PFSK-1 (cell line): ENCODE measurements around the gene WBP1.

Experiments
- FOXP2 ChIP-seq: optimal IDR thresholded peaks from 2 replicates; pipeline ENCODE3; 2011; ENCODE audit warnings: borderline replicate concordance, control low read depth, inconsistent platforms; ENCODE audit not compliant: insufficient read depth; ENCODE audit errors: extremely low read length, extremely low read depth
- POLR2AphosphoS5 ChIP-seq: IDR thresholded peaks from 2 replicates; pipeline ENCODE4 v1.6.1; 2012; ENCODE audit warnings: low read depth, mild to moderate bottlenecking, control low read depth, low read length, moderate library complexity
- SIN3A ChIP-seq: IDR thresholded peaks from 2 replicates; pipeline ENCODE4 v1.6.1; 2012; ENCODE audit warnings: mild to moderate bottlenecking, low read length, moderate library complexity, borderline replicate concordance; ENCODE audit not compliant: insufficient read depth
- TAF1 ChIP-seq: IDR thresholded peaks from 2 replicates; pipeline ENCODE4 v1.6.1; 2012; ENCODE audit warnings: low read length, control low read depth, borderline replicate concordance; ENCODE audit not compliant: insufficient read depth
- TF ChIP-seq, protein P1 (sequence below), 2 experiments: IDR thresholded peaks; 2 replicates each; pipeline versions ENCODE4 v1.6.1 to v1.8.0; 2011 to 2012; ENCODE audit warnings: low read depth in 2 of 2, low read length in 2 of 2, control low read depth in 1 of 2, inconsistent platforms in 1 of 2, mild to moderate bottlenecking in 1 of 2, moderate library complexity in 1 of 2; ENCODE audit not compliant: insufficient read depth in 1 of 2

WBP1 gene

DNA sequence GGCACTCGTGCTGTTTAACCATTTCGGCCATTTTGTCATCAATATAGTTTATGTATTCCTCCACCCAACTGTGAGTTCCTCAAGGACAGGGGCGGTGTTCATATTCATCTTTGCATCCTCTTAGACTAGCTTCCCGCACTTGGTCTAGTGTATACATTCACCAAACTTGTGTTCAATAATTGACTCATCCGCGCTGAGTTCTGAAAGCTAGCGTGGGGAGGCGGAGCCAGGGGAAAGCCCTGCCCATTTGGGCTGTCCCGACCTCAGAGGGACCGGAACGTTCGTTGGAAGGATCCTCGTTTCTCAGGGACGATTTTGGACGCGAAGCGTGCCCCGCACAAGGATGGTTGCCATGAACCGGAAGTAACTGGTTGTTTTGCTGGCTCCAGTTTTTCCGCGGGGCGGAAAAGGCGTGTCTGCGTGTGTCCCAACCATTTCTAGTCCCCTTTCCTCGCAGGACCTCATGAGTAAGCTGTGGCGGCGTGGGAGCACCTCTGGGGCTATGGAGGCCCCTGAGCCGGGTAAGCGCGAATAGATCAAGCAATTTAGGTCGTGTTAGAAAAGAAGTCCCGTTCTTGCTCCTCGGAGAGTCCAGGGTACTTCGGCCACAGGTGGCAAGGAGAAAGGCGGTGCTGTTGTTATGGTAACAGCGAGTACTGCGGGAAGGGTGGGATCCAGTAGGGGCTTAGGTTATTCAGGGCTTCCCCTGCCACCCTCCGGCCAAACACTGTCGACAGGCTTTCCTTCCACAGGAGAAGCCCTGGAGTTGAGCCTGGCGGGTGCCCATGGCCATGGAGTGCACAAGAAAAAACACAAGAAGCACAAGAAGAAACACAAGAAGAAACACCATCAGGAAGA, 3.4 kb upstream of the WBP1 start, which contains the start of gene INO80B:
INO80B (plus strand) TSS at position 434 of the 858 bp plus-strand sequence; CDS start at position 464, 30 bp downstream.
- TF ChIP-seq POLR2AphosphoS5 (peak; percentile 82; the same call in 1 of the 2 replicates), FOXP2 (peak; percentile 77), TAF1 (peak; percentile 69; the same call in 1 of the 2 replicates), SIN3A (peak; percentile 96)
- TF ChIP-seq, protein P1, sequence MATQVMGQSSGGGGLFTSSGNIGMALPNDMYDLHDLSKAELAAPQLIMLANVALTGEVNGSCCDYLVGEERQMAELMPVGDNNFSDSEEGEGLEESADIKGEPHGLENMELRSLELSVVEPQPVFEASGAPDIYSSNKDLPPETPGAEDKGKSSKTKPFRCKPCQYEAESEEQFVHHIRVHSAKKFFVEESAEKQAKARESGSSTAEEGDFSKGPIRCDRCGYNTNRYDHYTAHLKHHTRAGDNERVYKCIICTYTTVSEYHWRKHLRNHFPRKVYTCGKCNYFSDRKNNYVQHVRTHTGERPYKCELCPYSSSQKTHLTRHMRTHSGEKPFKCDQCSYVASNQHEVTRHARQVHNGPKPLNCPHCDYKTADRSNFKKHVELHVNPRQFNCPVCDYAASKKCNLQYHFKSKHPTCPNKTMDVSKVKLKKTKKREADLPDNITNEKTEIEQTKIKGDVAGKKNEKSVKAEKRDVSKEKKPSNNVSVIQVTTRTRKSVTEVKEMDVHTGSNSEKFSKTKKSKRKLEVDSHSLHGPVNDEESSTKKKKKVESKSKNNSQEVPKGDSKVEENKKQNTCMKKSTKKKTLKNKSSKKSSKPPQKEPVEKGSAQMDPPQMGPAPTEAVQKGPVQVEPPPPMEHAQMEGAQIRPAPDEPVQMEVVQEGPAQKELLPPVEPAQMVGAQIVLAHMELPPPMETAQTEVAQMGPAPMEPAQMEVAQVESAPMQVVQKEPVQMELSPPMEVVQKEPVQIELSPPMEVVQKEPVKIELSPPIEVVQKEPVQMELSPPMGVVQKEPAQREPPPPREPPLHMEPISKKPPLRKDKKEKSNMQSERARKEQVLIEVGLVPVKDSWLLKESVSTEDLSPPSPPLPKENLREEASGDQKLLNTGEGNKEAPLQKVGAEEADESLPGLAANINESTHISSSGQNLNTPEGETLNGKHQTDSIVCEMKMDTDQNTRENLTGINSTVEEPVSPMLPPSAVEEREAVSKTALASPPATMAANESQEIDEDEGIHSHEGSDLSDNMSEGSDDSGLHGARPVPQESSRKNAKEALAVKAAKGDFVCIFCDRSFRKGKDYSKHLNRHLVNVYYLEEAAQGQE (IDR thresholded peaks at IDR 0.05; ENCODE audit: insufficient read depth in 1 of 2, low read depth in 2 of 2, low read length in 2 of 2): no peak

DNA sequence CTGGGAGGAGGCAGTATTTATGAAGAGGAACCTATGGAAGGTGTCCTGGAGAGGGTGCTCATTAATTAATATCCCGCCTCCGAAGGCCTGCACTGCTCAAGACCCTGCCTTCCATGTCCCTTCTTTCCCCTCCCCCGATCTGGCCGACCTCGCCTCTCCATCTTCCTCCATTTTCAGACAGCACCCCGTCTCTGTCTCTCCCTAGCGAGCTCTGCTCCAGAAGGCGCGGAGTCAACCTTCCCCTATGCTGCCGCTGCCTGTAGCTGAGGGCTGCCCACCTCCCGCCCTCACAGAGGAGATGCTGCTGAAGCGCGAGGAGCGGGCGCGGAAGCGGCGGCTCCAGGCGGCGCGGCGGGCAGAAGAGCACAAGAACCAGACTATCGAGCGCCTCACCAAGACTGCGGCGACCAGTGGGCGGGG, 1.1 kb upstream of the WBP1 start:
- TF ChIP-seq FOXP2: no peak
- no peak for TF ChIP-seq SIN3A
- TF ChIP-seq, protein P1 (IDR thresholded peaks at IDR 0.05; ENCODE audit: insufficient read depth in 1 of 2, low read depth in 2 of 2, low read length in 2 of 2): no peak
- TF ChIP-seq TAF1: no peak
- TF ChIP-seq POLR2AphosphoS5: no peak

DNA sequence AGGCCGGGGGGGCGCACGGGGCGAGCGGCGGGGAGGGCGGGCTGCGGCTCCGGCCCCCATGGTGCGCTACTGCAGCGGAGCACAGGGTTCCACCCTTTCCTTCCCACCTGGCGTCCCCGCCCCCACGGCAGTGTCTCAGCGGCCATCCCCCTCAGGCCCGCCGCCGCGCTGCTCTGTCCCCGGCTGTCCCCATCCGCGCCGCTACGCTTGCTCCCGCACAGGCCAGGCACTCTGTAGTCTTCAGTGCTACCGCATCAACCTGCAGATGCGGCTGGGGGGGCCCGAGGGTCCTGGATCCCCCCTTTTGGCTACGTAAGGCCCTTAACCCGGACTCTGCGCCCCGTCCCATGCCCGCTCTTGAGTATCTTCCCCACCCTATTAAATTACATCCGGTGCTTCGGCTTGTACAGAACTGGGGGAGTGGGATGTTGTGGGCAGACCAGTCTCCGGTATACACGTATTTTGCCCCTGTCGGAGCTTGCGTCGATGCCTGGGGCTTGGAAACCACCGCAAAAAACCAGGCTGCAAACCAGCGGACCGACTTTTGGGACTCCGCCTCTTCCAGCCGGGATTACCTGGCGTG, 598 bp upstream of the WBP1 start:
- TF ChIP-seq, protein P1 (IDR thresholded peaks at IDR 0.05; ENCODE audit: insufficient read depth in 1 of 2, low read depth in 2 of 2, low read length in 2 of 2): no peak
- no peak for TF ChIP-seq FOXP2
- TF ChIP-seq SIN3A: 0 out of 2 replicates have a peak, but pooled peaks have one; percentile 11

DNA sequence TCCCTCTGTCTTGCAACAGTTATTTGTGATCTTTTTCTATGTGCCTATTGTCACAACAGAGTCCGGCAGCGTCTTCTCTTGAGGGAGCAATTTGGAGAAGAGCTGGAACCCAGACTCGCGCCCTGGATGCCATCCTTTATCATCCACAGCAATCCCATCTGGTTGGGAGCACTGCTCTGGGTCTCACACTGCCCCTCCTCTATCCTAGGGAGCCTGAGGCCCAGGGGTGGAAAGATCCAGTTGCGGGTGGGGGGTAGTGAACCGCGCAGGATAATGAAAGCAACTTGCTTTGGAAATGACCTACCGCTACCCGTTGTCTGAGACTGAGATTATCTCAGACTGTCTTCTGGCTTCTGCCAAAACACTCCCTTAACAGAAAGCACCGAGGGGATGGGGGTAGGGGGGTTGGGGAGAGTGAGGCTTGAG, 713 bp downstream of the WBP1 start:
- TF ChIP-seq SIN3A: no peak
- TF ChIP-seq, protein P1 (IDR thresholded peaks at IDR 0.05; ENCODE audit: insufficient read depth in 1 of 2, low read depth in 2 of 2, low read length in 2 of 2): no peak
- TF ChIP-seq TAF1: no peak
- no peak for TF ChIP-seq FOXP2
